ENCODE data around the gene FTCD. TPM values are rescaled to one million over a fixed set of nuclear protein-coding genes. Genes with fewer than 3 reads are reported as not detected.
"Not testable (repeated sequence)": the region's sequence is repeated elsewhere in the genome, so short reads cannot be mapped to it uniquely, and the experiment has no call there.

FTCD gene
- total and polyA plus RNA-seq, 10 of the 15 experiments (the other 5 are each of a cell fraction or from before 2014, with no cell fraction given) = 0.27 to 0.28 TPM; not detected in 8

GRCh38 chr21:46170436-46171193 lies 15.2 kb upstream of the FTCD start:
- H3K9me3 ChIP-seq (replicated peaks; ENCODE audit: control insufficient read depth, insufficient read depth, low read length); H3K9ac ChIP-seq (ENCODE audit: control insufficient read depth, insufficient read depth, low read length); H4K20me1 ChIP-seq (ENCODE audit: control insufficient read depth, insufficient read depth); H3K27ac ChIP-seq (ENCODE audit: control insufficient read depth, insufficient read depth); H3K79me2 ChIP-seq (ENCODE audit: control insufficient read depth, insufficient read depth, low read length); FAIRE-seq; CTCF ChIA-PET; DNase-seq (ENCODE audit: low read depth, low spot score); H3K4me2 ChIP-seq (ENCODE audit: control insufficient read depth, insufficient read depth); in situ Hi-C loops (cut with MboI); RAD21 ChIA-PET (ENCODE audit: unreplicated experiment); H3K36me3 ChIP-seq (ENCODE audit: control insufficient read depth in 2 of 2, insufficient read depth in 2 of 2, low read length in 1 of 2); SMC1A ChIA-PET (ENCODE audit: uncharacterized antibody, unreplicated experiment); H3K4me3 ChIP-seq; H3K4me1 ChIP-seq (ENCODE audit: control insufficient read depth, insufficient read depth, low read length); H3K27me3 ChIP-seq (replicated peaks in 1 of 2; ENCODE audit: control insufficient read depth in 2 of 2, insufficient read depth in 2 of 2, low read length in 1 of 2); ATAC-seq; BruUV-seq (replicated peaks); POLR2A ChIA-PET; H2AFZ ChIP-seq (ENCODE audit: control insufficient read depth, low read depth, low read length); intact Hi-C loops (cut with micrococcal nuclease; ENCODE audit: unreplicated experiment): not testable (repeated sequence)
- 27% methylated on average over 1 of the region's 1 CpG for WGBS (ENCODE audit: insufficient coverage, insufficient replicate concordance, low lambda C conversion rate, missing lambda C conversion rate)

DNA sequence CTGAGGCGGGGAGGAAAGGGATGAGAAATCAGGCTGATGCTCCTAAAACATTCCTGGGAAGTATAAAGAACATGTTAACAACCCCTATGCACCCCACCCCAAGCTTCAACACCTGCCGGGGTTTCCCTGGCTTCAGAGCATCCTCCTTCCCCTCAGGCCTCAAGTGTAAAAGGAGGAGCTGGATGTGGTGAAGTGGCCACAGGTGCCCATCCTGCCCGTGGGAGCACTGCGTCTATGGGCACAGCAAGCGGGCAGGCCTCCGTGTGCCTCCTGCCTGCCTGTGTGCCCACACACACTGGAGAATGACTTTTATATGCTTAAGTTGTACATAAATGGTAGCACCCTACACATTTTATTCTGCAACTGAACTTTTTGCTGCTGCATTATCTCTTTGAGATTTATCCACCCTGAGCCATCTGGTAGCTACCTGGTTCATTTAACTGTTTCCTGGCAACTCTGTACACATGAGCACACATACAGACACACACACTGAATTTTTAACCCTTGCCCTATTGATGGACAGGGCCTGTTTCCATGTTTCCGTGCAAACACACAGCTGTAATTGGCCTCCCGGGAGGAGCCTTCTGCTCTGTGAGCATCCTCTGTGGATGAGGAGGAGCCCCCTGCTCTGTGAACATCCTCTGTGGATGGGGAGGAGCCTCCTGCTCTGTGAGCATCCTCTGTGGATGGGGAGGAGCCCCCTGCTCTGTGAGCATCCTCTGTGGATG lies 13.4 kb upstream of the FTCD start:
- no peak overlapping the region for H3K4me2 ChIP-seq (ENCODE audit: control insufficient read depth, insufficient read depth)
- intact Hi-C loops (cut with micrococcal nuclease; ENCODE audit: unreplicated experiment) (no loop called here), in situ Hi-C loops (cut with MboI) (no loop called here)
- H3K36me3 ChIP-seq (ENCODE audit: control insufficient read depth in 2 of 2, insufficient read depth in 2 of 2, low read length in 1 of 2) = no peaks in the 10 kb centered on the region
- H3K4me3 ChIP-seq = no peak overlapping the region
- DNase-seq (ENCODE audit: low read depth, low spot score) (no peak), ATAC-seq (no peak), FAIRE-seq (no peak)
- H3K4me1 ChIP-seq (ENCODE audit: control insufficient read depth, insufficient read depth, low read length) = no peaks in the 10 kb centered on the region; the same call in 1 of the 2 replicates
- no peaks in the 10 kb centered on the region; the same call in 2 of the 3 replicates for H3K9me3 ChIP-seq (replicated peaks; ENCODE audit: control insufficient read depth, insufficient read depth, low read length)
- no peak overlapping the region for H3K9ac ChIP-seq (ENCODE audit: control insufficient read depth, insufficient read depth, low read length)
- no TSS peak for BruUV-seq (replicated peaks)
- WGBS (ENCODE audit: insufficient coverage, insufficient replicate concordance, low lambda C conversion rate, missing lambda C conversion rate) = 70% methylated on average over 8 of the region's 8 CpGs
- H3K27ac ChIP-seq (ENCODE audit: control insufficient read depth, insufficient read depth) = no peak overlapping the region
- no peaks in the 10 kb centered on the region for H3K79me2 ChIP-seq (ENCODE audit: control insufficient read depth, insufficient read depth, low read length)
- ChIA-PET POLR2A (no interaction called here), RAD21 (ENCODE audit: unreplicated experiment) (no interaction called here), SMC1A (ENCODE audit: uncharacterized antibody, unreplicated experiment) (no interaction called here), CTCF (no interaction called here)
- no peak overlapping the region for H2AFZ ChIP-seq (ENCODE audit: control insufficient read depth, low read depth, low read length)
- no peaks in the 10 kb centered on the region for H4K20me1 ChIP-seq (ENCODE audit: control insufficient read depth, insufficient read depth)
- no peaks in the 10 kb centered on the region for H3K27me3 ChIP-seq (replicated peaks in 1 of 2; ENCODE audit: control insufficient read depth in 2 of 2, insufficient read depth in 2 of 2, low read length in 1 of 2)
- TF ChIP-seq SRF (IDR thresholded peaks at IDR 0.05; ENCODE audit: low read depth in 2 of 2, low read length in 2 of 2) = no peak
- TF ChIP-seq, protein P1, sequence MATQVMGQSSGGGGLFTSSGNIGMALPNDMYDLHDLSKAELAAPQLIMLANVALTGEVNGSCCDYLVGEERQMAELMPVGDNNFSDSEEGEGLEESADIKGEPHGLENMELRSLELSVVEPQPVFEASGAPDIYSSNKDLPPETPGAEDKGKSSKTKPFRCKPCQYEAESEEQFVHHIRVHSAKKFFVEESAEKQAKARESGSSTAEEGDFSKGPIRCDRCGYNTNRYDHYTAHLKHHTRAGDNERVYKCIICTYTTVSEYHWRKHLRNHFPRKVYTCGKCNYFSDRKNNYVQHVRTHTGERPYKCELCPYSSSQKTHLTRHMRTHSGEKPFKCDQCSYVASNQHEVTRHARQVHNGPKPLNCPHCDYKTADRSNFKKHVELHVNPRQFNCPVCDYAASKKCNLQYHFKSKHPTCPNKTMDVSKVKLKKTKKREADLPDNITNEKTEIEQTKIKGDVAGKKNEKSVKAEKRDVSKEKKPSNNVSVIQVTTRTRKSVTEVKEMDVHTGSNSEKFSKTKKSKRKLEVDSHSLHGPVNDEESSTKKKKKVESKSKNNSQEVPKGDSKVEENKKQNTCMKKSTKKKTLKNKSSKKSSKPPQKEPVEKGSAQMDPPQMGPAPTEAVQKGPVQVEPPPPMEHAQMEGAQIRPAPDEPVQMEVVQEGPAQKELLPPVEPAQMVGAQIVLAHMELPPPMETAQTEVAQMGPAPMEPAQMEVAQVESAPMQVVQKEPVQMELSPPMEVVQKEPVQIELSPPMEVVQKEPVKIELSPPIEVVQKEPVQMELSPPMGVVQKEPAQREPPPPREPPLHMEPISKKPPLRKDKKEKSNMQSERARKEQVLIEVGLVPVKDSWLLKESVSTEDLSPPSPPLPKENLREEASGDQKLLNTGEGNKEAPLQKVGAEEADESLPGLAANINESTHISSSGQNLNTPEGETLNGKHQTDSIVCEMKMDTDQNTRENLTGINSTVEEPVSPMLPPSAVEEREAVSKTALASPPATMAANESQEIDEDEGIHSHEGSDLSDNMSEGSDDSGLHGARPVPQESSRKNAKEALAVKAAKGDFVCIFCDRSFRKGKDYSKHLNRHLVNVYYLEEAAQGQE (IDR thresholded peaks at IDR 0.05; ENCODE audit: low read depth, low read length) = no peak
- no peak for TF ChIP-seq IRF5 (IDR thresholded peaks at IDR 0.05; ENCODE audit: borderline replicate concordance)
- no peak for TF ChIP-seq ATF7 (IDR thresholded peaks at IDR 0.05; ENCODE audit: low read depth)
- TF ChIP-seq E2F8 (IDR thresholded peaks at IDR 0.05; ENCODE audit: low read depth, partially characterized antibody) = no peak
- TF ChIP-seq STAT3 (IDR thresholded peaks at IDR 0.05; ENCODE audit: low read depth, low read length) = no peak
- TF ChIP-seq MTA2 (IDR thresholded peaks at IDR 0.05; ENCODE audit: low read depth) = no peak

All from GM12878 (cell line).